Prostate gland (tissue), 2 donors: ENCODE measurements around the gene MMP15. TPM values are rescaled to one million over a fixed set of nuclear protein-coding genes. Genes with fewer than 3 reads are reported as not detected.

Source experiments
- DNase-seq: peaks from one replicate; pipeline ENCODE4 v3.0.0-alpha.2; 2019; ENCODE audit warnings: low spot score
- H3K27ac ChIP-seq, 2 donors: fragments of 200-600 bp; sonication (generic); 2 replicates each; pipeline ENCODE4 v1.5.1; 2017 to 2019
- H3K27me3 ChIP-seq: fragments of 200-600 bp; sonication (generic); replicated peaks from 2 replicates; pipeline ENCODE4 v1.5.1; 2019; ENCODE audit not compliant: insufficient read depth
- H3K36me3 ChIP-seq, 2 donors: fragments of 200-600 bp; sonication (generic); 1 replicate in 1 of 2; 2 replicates in 1 of 2; pipeline versions ENCODE4 v1.5.1 to v1.8.1; 2017 to 2019
- H3K4me1 ChIP-seq: fragments of 200-600 bp; sonication (generic); replicated peaks from 2 replicates; pipeline ENCODE4 v1.5.1; 2019
- H3K4me3 ChIP-seq, 2 donors: fragments of 200-600 bp; sonication (generic); 2 replicates each; pipeline ENCODE4 v1.5.1; 2017 to 2019
- H3K9me3 ChIP-seq: fragments of 200-600 bp; sonication (generic); 2 replicates; pipeline ENCODE4 v1.5.1; 2017
- CTCF ChIP-seq, 4 experiments: fragments of 200-600 bp in 2 of 4; fragments of 450-650 bp in 2 of 4; sonication (generic) in 2 of 4; IDR thresholded peaks; 1 replicate in 3 of 4; 2 replicates in 1 of 4; pipeline ENCODE4 v1.5.1; 2016 to 2019; ENCODE audit warnings: antibody characterized with exemption in 4 of 4, mild to moderate bottlenecking in 2 of 4, moderate library complexity in 2 of 4
- POLR2A ChIP-seq: fragments of 450-650 bp; IDR thresholded peaks from one replicate; pipeline ENCODE4 v1.6.1; 2016; ENCODE audit warnings: antibody characterized with exemption, mild to moderate bottlenecking
- POLR2AphosphoS5 ChIP-seq: sonication (generic); formaldehyde crosslinking; IDR thresholded peaks from one replicate; pipeline ENCODE4 v1.6.1; 2017; ENCODE audit warnings: antibody characterized with exemption
- WGBS: methylation state at CpG from one replicate; pipeline ENCODE4 v1.1.5; 2018; 5-methylcytosine and 5-hydroxymethylcytosine counted together
- intact Hi-C: fragments of 100-400 bp; cut with DNase I; formaldehyde crosslinking; loops from one replicate; pipeline ENCODE4 v1.14.2; 2022
- total RNA-seq, 2 donors: library from RNA; depleted of rRNA; stranded (reverse); fragments of >200 nt; gene quantifications; one replicate each; pipeline ENCODE4 v1.1.0, GENCODE V29; 2016

The MMP15 gene
- total RNA-seq, 2 donors from 2014 or later = 8.0 to 232 TPM

- Histone ChIP-seq H3K4me1 (no peaks in the 10 kb centered on the region), H3K4me3 (no peak overlapping the region), H3K9me3 (no peaks in the 10 kb centered on the region), H3K36me3 (no peaks in the 10 kb centered on the region), H3K27me3 (no peaks in the 10 kb centered on the region), H3K27ac (no peak overlapping the region)
- TF ChIP-seq POLR2AphosphoS5 (no peak), POLR2A (no peak), CTCF (IDR thresholded peaks at IDR 0.05) (no peak)
- intact Hi-C loops = no loop called here
- WGBS = 96% methylated on average over 8 of the region's 8 CpGs
- no peak for DNase-seq
These were observed 37.9 kb upstream of the MMP15 start for GRCh38 chr16:57987441-57988177.

DNA sequence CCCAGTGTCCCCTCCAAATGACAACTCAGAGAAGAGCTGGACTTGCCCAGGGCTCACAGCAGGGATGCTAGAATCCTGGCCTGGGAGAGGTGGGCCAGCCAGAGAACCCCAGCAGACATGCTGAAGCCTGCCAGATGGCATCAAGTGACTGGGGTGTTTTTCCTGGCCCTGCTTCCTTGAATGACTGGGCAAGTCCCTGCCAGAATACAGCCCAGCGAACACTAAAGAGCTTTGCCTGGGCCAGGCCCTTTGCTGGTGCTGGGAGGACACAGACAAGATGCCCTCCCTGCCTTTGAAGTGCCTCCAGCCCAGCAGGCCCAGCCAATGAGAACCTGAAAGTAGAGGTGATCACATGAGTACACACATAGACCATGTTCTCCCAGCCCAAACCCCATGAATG is 36.6 kb upstream of the MMP15 start:
- Histone ChIP-seq H3K27me3 (no peaks in the 10 kb centered on the region), H3K27ac (peak overlapping the region in 1 of 2 donors; percentile 13), H3K4me3 (no peak overlapping the region), H3K36me3 (no peaks in the 10 kb centered on the region), H3K4me1 (peaks cover 3% of the 10 kb centered on the region), H3K9me3 (no peaks in the 10 kb centered on the region)
- peak; percentile 84 for DNase-seq
- 33% methylated on average over 1 of the region's 1 CpG for WGBS
- intact Hi-C loops = no loop called here
- TF ChIP-seq POLR2A (no peak), POLR2AphosphoS5 (peak; percentile 72)

DNA sequence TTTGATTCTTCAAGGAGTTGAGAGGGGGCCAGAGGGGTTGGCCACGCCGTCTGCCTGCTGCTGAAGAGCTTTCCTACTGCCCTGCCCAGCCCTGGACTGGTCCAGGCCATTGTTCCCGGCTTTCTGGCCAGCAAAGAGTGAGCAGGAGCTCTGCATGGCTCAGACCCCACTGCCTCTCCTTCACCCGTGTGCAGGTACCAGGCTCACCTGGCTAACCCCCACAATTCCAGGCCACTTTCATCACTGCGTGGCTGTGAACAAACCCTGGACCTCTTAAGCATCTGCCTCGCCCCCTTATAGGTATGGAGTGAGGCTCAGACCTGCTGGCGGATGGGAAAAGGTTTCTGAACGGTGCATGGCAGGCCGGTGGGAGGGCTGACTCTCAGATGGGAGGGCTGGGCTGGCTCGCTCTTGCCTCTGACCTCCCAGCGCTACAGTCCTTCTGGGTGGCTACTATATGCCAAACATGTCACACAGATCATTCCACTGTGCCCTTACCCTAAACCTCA is 33.9 kb upstream of the MMP15 start:
- Histone ChIP-seq H3K27ac (no peak overlapping the region), H3K36me3 (peaks cover 3 to 4% of the 10 kb centered on the region in 2 donors), H3K4me1 (peaks cover 3% of the 10 kb centered on the region), H3K27me3 (no peaks in the 10 kb centered on the region), H3K9me3 (no peaks in the 10 kb centered on the region), H3K4me3 (no peak overlapping the region)
- 88% methylated on average over 11 of the region's 11 CpGs for WGBS
- intact Hi-C loops = no loop called here
- DNase-seq = no peak
- TF ChIP-seq CTCF (IDR thresholded peaks at IDR 0.05) (no peak), POLR2AphosphoS5 (no peak), POLR2A (no peak)

DNA sequence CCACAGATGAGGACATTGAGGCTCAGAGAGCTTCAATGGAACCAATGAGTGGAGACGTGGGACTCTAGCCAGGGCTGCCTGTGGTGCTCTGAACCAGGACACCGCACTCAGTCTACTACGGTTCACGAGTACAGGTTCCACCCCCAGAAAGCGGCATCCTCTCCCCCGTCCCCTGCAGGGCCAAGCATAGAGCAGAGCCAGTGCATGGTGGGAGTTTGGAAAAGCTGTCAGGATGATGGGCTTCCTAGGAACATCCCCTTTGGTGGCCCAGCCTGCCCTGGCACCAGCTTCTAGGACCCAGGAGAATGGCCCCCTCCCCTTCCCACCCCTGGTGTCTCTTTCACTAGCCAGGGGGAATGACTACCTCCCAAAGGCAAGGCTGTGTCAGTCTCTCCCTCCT is 33.5 kb upstream of the MMP15 start:
- 98% methylated on average over 5 of the region's 6 CpGs for WGBS
- Histone ChIP-seq H3K9me3 (no peaks in the 10 kb centered on the region), H3K4me3 (no peak overlapping the region), H3K27ac (no peak overlapping the region), H3K36me3 (peaks cover 5 to 9% of the 10 kb centered on the region in 2 donors), H3K27me3 (no peaks in the 10 kb centered on the region), H3K4me1 (peaks cover 3% of the 10 kb centered on the region)
- DNase-seq = no peak
- intact Hi-C loops = no loop called here
- TF ChIP-seq POLR2A = no peak
- TF ChIP-seq CTCF (IDR thresholded peaks at IDR 0.05) = no peak
- TF ChIP-seq POLR2AphosphoS5 = no peak

- 61% methylated on average over 8 of the region's 8 CpGs for WGBS
- TF ChIP-seq POLR2AphosphoS5 (no peak), POLR2A (no peak), CTCF (IDR thresholded peaks at IDR 0.05) (no peak)
- intact Hi-C loops = no loop called here
- no peaks in the 10 kb centered on the region for H3K27me3 ChIP-seq
- no peak for DNase-seq
- no peaks in the 10 kb centered on the region for H3K9me3 ChIP-seq
- peaks cover 3% of the 10 kb centered on the region for H3K4me1 ChIP-seq
- peaks cover 8 to 19% of the 10 kb centered on the region in 2 donors for H3K36me3 ChIP-seq
- H3K27ac ChIP-seq = peak overlapping the region; percentile 1 to 61
- H3K4me3 ChIP-seq = no peak overlapping the region
These were observed 32.1 kb upstream of the MMP15 start for GRCh38 chr16:57993438-57993837.
